HEK293 (cell line): ENCODE data around the gene IGSF9B.

Source experiments
- CTCF ChIA-PET: fragments of 350-600 bp; formaldehyde crosslinking; extraction: SDS; loops from one replicate; lab custom pipeline; 2021; ENCODE audit warnings: antibody characterized with exemption; lab: Yijun Ruan, JAX
- POLR2A ChIA-PET: fragments of 300-600 bp; formaldehyde crosslinking; extraction: SDS; loops from one replicate; lab custom pipeline; 2020; ENCODE audit warnings: antibody characterized with exemption, inconsistent platforms; lab: Yijun Ruan, JAX
- H3K27ac ChIP-seq: fragments of 200-500 bp; sonication (Bioruptor generic); 2 replicates; pipeline ENCODE4 v1.5.1; 2014; ENCODE audit warnings: low read depth, low read length, control low read depth, inconsistent platforms; ENCODE audit errors: extremely low read depth
- H3K36me3 ChIP-seq, 2 experiments: fragments of 200-500 bp in 1 of 2; sonication (Bioruptor generic) in 1 of 2; 1 replicate in 1 of 2; 2 replicates in 1 of 2; pipeline ENCODE4 v1.5.1; 2014 to 2017; ENCODE audit warnings: inconsistent platforms in 2 of 2, low read length in 2 of 2; ENCODE audit not compliant: control insufficient read depth in 2 of 2, insufficient read depth in 1 of 2
- H3K4me1 ChIP-seq: fragments of 200-500 bp; sonication (Bioruptor generic); 2 replicates; pipeline ENCODE4 v1.5.1; 2014; ENCODE audit warnings: mild to moderate bottlenecking, low read length, inconsistent platforms; ENCODE audit not compliant: control insufficient read depth, insufficient read depth
- H3K4me3 ChIP-seq: 2 replicates; pipeline ENCODE4 v1.5.1; 2011; ENCODE audit warnings: low read depth, mild to moderate bottlenecking, control low read depth, low read length, moderate library complexity
- H3K9me3 ChIP-seq: fragments of 200-500 bp; sonication (Bioruptor generic); 2 replicates; pipeline ENCODE4 v1.5.1; 2014; ENCODE audit warnings: low read depth, low read length, inconsistent platforms; ENCODE audit not compliant: control insufficient read depth, insufficient read depth
- INSM2 ChIP-seq: fragments of 450-650 bp; formaldehyde crosslinking; IDR thresholded peaks from 2 replicates; pipeline ENCODE4 v1.5.1; 2016; ENCODE audit warnings: missing biosample characterization, missing genetic modification characterization
- MYNN ChIP-seq: fragments of 450-650 bp; formaldehyde crosslinking; IDR thresholded peaks from 2 replicates; pipeline ENCODE4 v1.5.1; 2016; ENCODE audit warnings: missing biosample characterization, missing genetic modification characterization, borderline replicate concordance
- MZF1 ChIP-seq: fragments of 450-650 bp; formaldehyde crosslinking; IDR thresholded peaks from 2 replicates; pipeline ENCODE4 v1.5.1; 2017; ENCODE audit warnings: missing biosample characterization, missing genetic modification characterization, borderline replicate concordance
- PBX3 ChIP-seq: sonication (generic); formaldehyde crosslinking; IDR thresholded peaks from 2 replicates; pipeline ENCODE4 v1.8.1; 2022; ENCODE audit warnings: mild to moderate bottlenecking, moderate library complexity, missing genetic modification reagents
- PRDM10 ChIP-seq: fragments of 450-650 bp; formaldehyde crosslinking; IDR thresholded peaks from 2 replicates; pipeline ENCODE4 v1.5.1; 2016; ENCODE audit warnings: missing biosample characterization, missing genetic modification characterization
- REST ChIP-seq: fragments of 450-650 bp; formaldehyde crosslinking; IDR thresholded peaks from 2 replicates; pipeline ENCODE4 v1.5.1; 2016; ENCODE audit warnings: missing biosample characterization, missing genetic modification characterization
- ZFP3 ChIP-seq: fragments of 450-650 bp; formaldehyde crosslinking; IDR thresholded peaks from 2 replicates; pipeline ENCODE4 v1.5.1; 2016; ENCODE audit warnings: low read depth, missing biosample characterization, missing genetic modification characterization
- ZNF121 ChIP-seq: fragments of 450-650 bp; formaldehyde crosslinking; IDR thresholded peaks from 2 replicates; pipeline ENCODE4 v1.5.1; 2016; ENCODE audit warnings: missing biosample characterization, missing genetic modification characterization
- ZNF133 ChIP-seq: fragments of 450-650 bp; formaldehyde crosslinking; IDR thresholded peaks from 2 replicates; pipeline ENCODE4 v1.5.1; 2016; ENCODE audit warnings: missing biosample characterization, missing genetic modification characterization
- ZNF169 ChIP-seq: fragments of 450-650 bp; formaldehyde crosslinking; IDR thresholded peaks from 2 replicates; pipeline ENCODE4 v1.5.1; 2016; ENCODE audit warnings: missing biosample characterization, missing genetic modification characterization
- ZNF175 ChIP-seq: fragments of 450-650 bp; formaldehyde crosslinking; IDR thresholded peaks from 2 replicates; pipeline ENCODE4 v1.5.1; 2016; ENCODE audit warnings: missing biosample characterization, missing genetic modification characterization
- ZNF26 ChIP-seq: fragments of 450-650 bp; formaldehyde crosslinking; IDR thresholded peaks from 2 replicates; pipeline ENCODE4 v1.5.1; 2016; ENCODE audit warnings: missing biosample characterization, missing genetic modification characterization
- ZNF362 ChIP-seq: fragments of 450-650 bp; formaldehyde crosslinking; IDR thresholded peaks from 2 replicates; pipeline ENCODE4 v1.5.1; 2016; ENCODE audit warnings: missing biosample characterization, missing genetic modification characterization
- ZNF449 ChIP-seq: fragments of 450-650 bp; formaldehyde crosslinking; IDR thresholded peaks from 2 replicates; pipeline ENCODE4 v1.5.1; 2017; ENCODE audit warnings: missing biosample characterization, mild to moderate bottlenecking, missing genetic modification characterization, moderate library complexity
- ZNF518A ChIP-seq: fragments of 450-650 bp; formaldehyde crosslinking; conservative IDR thresholded peaks from 2 replicates; pipeline ENCODE4 v1.5.1; 2016; ENCODE audit warnings: low read depth, missing biosample characterization, missing genetic modification characterization
- ZNF530 ChIP-seq: fragments of 450-650 bp; formaldehyde crosslinking; IDR thresholded peaks from 2 replicates; pipeline ENCODE4 v1.5.1; 2016; ENCODE audit warnings: low read depth, missing biosample characterization, missing genetic modification characterization
- ZNF624 ChIP-seq: fragments of 450-650 bp; formaldehyde crosslinking; IDR thresholded peaks from 2 replicates; pipeline ENCODE4 v1.5.1; 2017; ENCODE audit warnings: missing biosample characterization, missing genetic modification characterization
- ZNF660 ChIP-seq: fragments of 450-650 bp; IDR thresholded peaks from 2 replicates; pipeline ENCODE4 v1.5.1; 2018; ENCODE audit warnings: missing biosample characterization, mild to moderate bottlenecking, missing genetic modification characterization

IGSF9B gene

GRCh38 chr11:133992121-133992520 lies 35.4 kb upstream of the IGSF9B start:
- H3K4me1 ChIP-seq, result no peaks in the 10 kb centered on the region
- POLR2A ChIA-PET, result no interaction called here
- TF ChIP-seq REST (no peak), MZF1 (tag by site-specific recombination) (no peak), PRDM10 (tag by site-specific recombination) (no peak), MYNN (tag by site-specific recombination) (no peak), ZNF121 (tag by site-specific recombination) (no peak), ZNF362 (tag by site-specific recombination) (no peak), ZNF624 (tag by site-specific recombination) (no peak), ZNF133 (tag by site-specific recombination) (no peak), ZNF518A (no peak), PBX3 (no peak), INSM2 (tag by site-specific recombination) (no peak), ZNF530 (tag by site-specific recombination) (no peak), ZNF26 (tag by site-specific recombination) (no peak), ZNF169 (tag by site-specific recombination) (no peak), ZNF175 (tag by site-specific recombination) (no peak), ZNF660 (tag by site-specific recombination) (no peak), ZNF449 (tag by site-specific recombination) (no peak), ZFP3 (tag by site-specific recombination) (no peak)

More at GRCh38 chr11:133992121-133992520, 35.4 kb upstream of the IGSF9B start:
- Histone ChIP-seq H3K9me3 (no peaks in the 10 kb centered on the region), H3K27ac (no peak overlapping the region), H3K36me3 (no peaks in the 10 kb centered on the region), H3K4me3 (no peak overlapping the region)
- CTCF ChIA-PET, result interaction anchor here (0.7 kb wide), 1 partner anchor 35 kb away, joined by 3 read pairs; the partner anchor contains the start of gene IGSF9B
